Body of pancreas (tissue), 4 donors: ENCODE results near the gene STPG3. TPM values are rescaled to one million over a fixed set of nuclear protein-coding genes. Genes with fewer than 3 reads are reported as not detected.

Source experiments
- ATAC-seq: fragments of 150-250 bp; one replicate; pipeline ENCODE4 v1.9.1; 2016
- DNase-seq, 4 donors: peaks; one replicate each; pipeline ENCODE4 v3.0.0-alpha.2; 2019
- H3K27ac ChIP-seq, 4 donors: fragments of 200-600 bp; sonication (generic); 1 replicate in 3 of 4; 2 replicates in 1 of 4; pipeline versions ENCODE4 v1.5.1 to v1.6.1; 2016 to 2019; ENCODE audit warnings: mild to moderate bottlenecking in 1 of 4, mixed read lengths in 1 of 4, moderate library complexity in 1 of 4
- H3K27me3 ChIP-seq, 2 donors: fragments of 200-600 bp; sonication (generic); one replicate each; pipeline ENCODE4 v1.6.0; 2016; ENCODE audit warnings: mild to moderate bottlenecking in 1 of 2
- H3K36me3 ChIP-seq, 2 donors: fragments of 200-600 bp; sonication (generic); replicated peaks in 1 of 2; 2 replicates each; pipeline ENCODE4 v1.5.1; 2016; ENCODE audit warnings: low read depth in 2 of 2; ENCODE audit not compliant: insufficient read depth in 1 of 2
- H3K4me1 ChIP-seq: fragments of 200-600 bp; sonication (generic); one replicate; pipeline ENCODE4 v1.6.0; 2016
- H3K4me3 ChIP-seq, 2 donors: fragments of 200-600 bp; sonication (generic); 1 replicate in 1 of 2; 2 replicates in 1 of 2; pipeline ENCODE4 v1.5.1; 2016 to 2019
- H3K9me3 ChIP-seq, 3 donors: fragments of 200-600 bp; sonication (generic); 1 replicate in 2 of 3; 2 replicates in 1 of 3; pipeline ENCODE4 v1.5.1; 2016
- CTCF ChIP-seq, 7 experiments: fragments of 450-650 bp in 4 of 7; fragments of 200-600 bp in 3 of 7; sonication (generic) in 3 of 7; IDR thresholded peaks; one replicate each; pipeline ENCODE4 v1.5.1; 2016 to 2019; ENCODE audit warnings: antibody characterized with exemption in 7 of 7
- POLR2A ChIP-seq, 3 donors: fragments of 450-650 bp; IDR thresholded peaks; one replicate each; pipeline ENCODE4 v1.6.1; 2016; ENCODE audit warnings: antibody characterized with exemption in 3 of 3, mild to moderate bottlenecking in 2 of 3
- WGBS, 2 donors: methylation state at CpG; one replicate each; pipeline ENCODE4 v1.1.5; 2017; 5-methylcytosine and 5-hydroxymethylcytosine counted together
- intact Hi-C: fragments of 100-400 bp; cut with DNase I; formaldehyde crosslinking; loops from one replicate; pipeline ENCODE4 v1.15.1; 2023
- total RNA-seq, 2 donors: library from RNA; depleted of rRNA; stranded (reverse); fragments of >200 nt; gene quantifications; one replicate each; pipeline ENCODE4 v1.1.0, GENCODE V29; 2016

The STPG3 gene
- total RNA-seq, 2 donors from 2014 or later: not detected

- no peak for ATAC-seq
- WGBS, 2 donors: 73 to 75% methylated on average over 19 to 20 of the region's 20 CpGs
- H3K4me1 ChIP-seq: peaks cover 43% of the 10 kb centered on the region
- DNase-seq: no peak
- no peak overlapping the region for H3K27ac ChIP-seq
- intact Hi-C loops: no loop called here
- no peak overlapping the region for H3K4me3 ChIP-seq
- no peaks in the 10 kb centered on the region for H3K27me3 ChIP-seq
- no peak for TF ChIP-seq POLR2A (IDR thresholded peaks at IDR 0.05)
- no peak for TF ChIP-seq CTCF (IDR thresholded peaks at IDR 0.05)
- H3K9me3 ChIP-seq: no peaks in the 10 kb centered on the region
- H3K36me3 ChIP-seq: no peaks in the 10 kb centered on the region
Measured at GRCh38 chr9:137247135-137247915, 3.8 kb upstream of the STPG3 start.

GRCh38 chr9:137247916-137248175, 3.2 kb upstream of the STPG3 start:
- ATAC-seq: no peak
- WGBS, 2 donors: 91 to 94% methylated on average over 6 of the region's 6 CpGs
- H3K27me3 ChIP-seq: no peaks in the 10 kb centered on the region
- intact Hi-C loops: no loop called here
- no peak overlapping the region for H3K27ac ChIP-seq
- H3K4me3 ChIP-seq: no peak overlapping the region
- peaks cover 38% of the 10 kb centered on the region for H3K4me1 ChIP-seq
- no peak for TF ChIP-seq POLR2A (IDR thresholded peaks at IDR 0.05)
- TF ChIP-seq CTCF (IDR thresholded peaks at IDR 0.05): no peak
- no peaks in the 10 kb centered on the region for H3K9me3 ChIP-seq
- no peak for DNase-seq
- no peaks in the 10 kb centered on the region for H3K36me3 ChIP-seq

GRCh38 chr9:137250329-137251193, 525 bp upstream of the STPG3 start:
- ATAC-seq (no peak), DNase-seq (peak in 2 of 4 donors; percentile 47 to 54)
- H3K27ac ChIP-seq: peak overlapping the region in 2 of 4 donors; percentile 18 to 45
- no peak overlapping the region for H3K4me3 ChIP-seq
- H3K36me3 ChIP-seq: no peaks in the 10 kb centered on the region
- intact Hi-C loops: no loop called here
- peaks cover 37% of the 10 kb centered on the region for H3K4me1 ChIP-seq
- H3K27me3 ChIP-seq: no peaks in the 10 kb centered on the region
- no peaks in the 10 kb centered on the region for H3K9me3 ChIP-seq
- WGBS, 2 donors: 54 to 63% methylated on average over 7 to 16 of the region's 18 CpGs
- TF ChIP-seq CTCF (IDR thresholded peaks at IDR 0.05): no peak
- no peak for TF ChIP-seq POLR2A (IDR thresholded peaks at IDR 0.05)

DNA sequence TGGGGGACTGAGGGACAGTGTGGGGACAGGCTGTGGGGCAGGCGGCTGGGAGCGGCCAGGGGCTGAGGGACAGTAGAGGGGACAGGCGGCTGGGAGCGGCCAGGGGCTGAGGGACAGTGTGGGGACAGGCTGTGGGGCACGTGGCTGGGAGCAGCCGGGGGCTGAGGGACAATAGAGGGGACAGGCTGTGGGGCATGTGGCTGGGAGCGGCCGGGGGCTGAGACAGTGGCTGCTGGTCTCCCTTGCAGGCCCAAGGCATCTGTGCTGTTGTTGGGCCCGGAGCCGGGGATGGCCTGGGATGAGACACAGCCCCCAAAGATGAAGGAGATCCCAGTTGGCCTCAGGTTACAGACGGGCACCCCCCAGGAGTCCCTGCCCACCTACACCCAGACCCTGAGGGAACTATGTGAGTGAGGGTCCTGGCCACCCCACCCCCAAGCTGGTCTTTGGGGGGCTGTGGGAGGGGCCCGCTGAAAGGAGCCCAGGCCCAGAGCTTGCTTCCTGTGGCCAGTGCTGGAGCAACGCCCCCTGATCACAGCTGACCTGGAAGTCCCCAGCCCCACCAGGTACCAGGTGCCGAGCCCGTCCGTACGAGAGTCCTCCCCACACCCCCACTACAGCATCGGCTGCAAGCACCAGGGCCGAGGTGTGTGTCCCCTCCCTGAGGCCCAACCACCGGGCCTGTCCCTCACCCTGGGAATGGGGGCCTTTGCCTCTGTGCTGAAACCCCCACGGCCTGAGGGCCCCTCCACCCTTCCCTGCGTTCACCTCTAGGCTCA, 593 bp downstream of the STPG3 start:
- Histone ChIP-seq H3K9me3 (no peaks in the 10 kb centered on the region), H3K4me3 (no peak overlapping the region), H3K27ac (no peak overlapping the region), H3K4me1 (peaks cover 46% of the 10 kb centered on the region), H3K36me3 (no peaks in the 10 kb centered on the region), H3K27me3 (no peaks in the 10 kb centered on the region)
- intact Hi-C loops: no loop called here
- TF ChIP-seq CTCF (IDR thresholded peaks at IDR 0.05) (no peak), POLR2A (IDR thresholded peaks at IDR 0.05) (no peak)
- ATAC-seq (no peak), DNase-seq (no peak)
- WGBS, 2 donors: 88 to 92% methylated on average over 10 to 22 of the region's 22 CpGs
